ENCODE data around the gene CDK5. TPM values are rescaled to one million over a fixed set of nuclear protein-coding genes. Genes with fewer than 3 reads are reported as not detected.

Gene CDK5
- total and polyA plus RNA-seq, 9 of the 15 experiments (the other 6 are each of a cell fraction or from before 2014, with no cell fraction given): 3.2 to 38.0 (median 27.5) TPM

GRCh38 chr7:151085329-151085690 lies 27.6 kb upstream of the CDK5 start (continued):
- no peak for TF ChIP-seq ELF2 (CRISPR knock-in tag; IDR thresholded peaks at IDR 0.05)
- no peak for TF ChIP-seq RBM14 (IDR thresholded peaks at IDR 0.05; ENCODE audit: borderline replicate concordance, insufficient read depth, low read depth, low read length)
- TF ChIP-seq ZSCAN32 (CRISPR knock-in tag; IDR thresholded peaks at IDR 0.05): no peak
- TF ChIP-seq ZNF79 (CRISPR knock-in tag; IDR thresholded peaks at IDR 0.05; ENCODE audit: low read depth): no peak
- 0 out of 2 replicates have a peak, but pooled peaks have one; percentile 43 for TF ChIP-seq MIER1 (IDR thresholded peaks at IDR 0.05; ENCODE audit: low read depth)

GRCh38 chr7:151083824-151084160 lies 26.1 kb upstream of the CDK5 start:
- intact Hi-C loops (cut with micrococcal nuclease) (loop anchor here (1.0 to 10.0 kb wide), 3 partner anchors 55 to 769 kb away; partner anchors contain the start of gene ABCB8), in situ Hi-C loops (cut with MboI) (no loop called here)
- FAIRE-seq: peak; percentile 58
- peak overlapping the region; percentile 97 for H3K4me2 ChIP-seq (ENCODE audit: insufficient read depth, low read length)
- no peaks in the 10 kb centered on the region for H3K9me1 ChIP-seq (ENCODE audit: control insufficient read depth, insufficient read depth, low read length)
- H3K27me3 ChIP-seq (ENCODE audit: control insufficient read depth in 2 of 2, insufficient read depth in 2 of 2, low read length in 2 of 2): no peaks in the 10 kb centered on the region
- H3K79me2 ChIP-seq (ENCODE audit: control insufficient read depth, insufficient read depth, low read length): peaks cover 68% of the 10 kb centered on the region
- no TSS peak for BruUV-seq (replicated peaks)
- DNase-seq (ENCODE audit: extremely low read depth in 1 of 4, low spot score in 3 of 4): no peak
- H3K9me3 ChIP-seq (replicated peaks; ENCODE audit: control insufficient read depth, insufficient read depth, low read depth, low read length): no peaks in the 10 kb centered on the region
- H2AFZ ChIP-seq (ENCODE audit: low read depth, low read length): peak overlapping the region; percentile 81
- peak overlapping the region; percentile 94; the same call in 2 of the 3 replicates for H3K27ac ChIP-seq (ENCODE audit: extremely low read depth, low read depth, low read length)
- peak overlapping the region; percentile 94 to 97 for H3K9ac ChIP-seq (ENCODE audit: insufficient read depth in 1 of 2, low read depth in 2 of 2, low read length in 2 of 2)
- 30% methylated on average over 3 of the region's 3 CpGs for WGBS (ENCODE audit: insufficient coverage, low coverage, missing lambda C conversion rate)
- no peak for ATAC-seq
- POLR2A ChIA-PET: interaction anchor here (0.9 to 2.5 kb wide), 4 partner anchors 9 to 55 kb away, joined by 3 to 10 read pairs (median 3); no protein-coding TSS in a partner anchor
- CTCF ChIA-PET (ENCODE audit: low intra/inter-chr PET ratio): no interaction called here
- H3K4me1 ChIP-seq (replicated peaks in 1 of 2; ENCODE audit: control insufficient read depth in 2 of 2, insufficient read depth in 2 of 2, low read length in 2 of 2): peaks cover 52 to 83% of the 10 kb centered on the region in 2 experiments
- peaks cover 18% of the 10 kb centered on the region for H4K20me1 ChIP-seq (replicated peaks; ENCODE audit: control insufficient read depth, insufficient read depth, low read length)
- peak overlapping the region; percentile 89 for H3K4me3 ChIP-seq
- peaks cover 32% of the 10 kb centered on the region for H3K36me3 ChIP-seq (ENCODE audit: control insufficient read depth, insufficient read depth, low read length)
- no peak for TF ChIP-seq SAP30 (IDR thresholded peaks at IDR 0.05; ENCODE audit: borderline replicate concordance, insufficient read depth, low read depth, low read length, poor library complexity, severe bottlenecking)
- TF ChIP-seq HDAC2 (IDR thresholded peaks at IDR 0.05): 0 out of 2 replicates have a peak, but pooled peaks have one; percentile 2
- no peak for TF ChIP-seq ATF1 (CRISPR knock-in tag; IDR thresholded peaks at IDR 0.05)
- TF ChIP-seq ATF1 (tag; IDR thresholded peaks at IDR 0.05): peak; percentile 24
- no peak for TF ChIP-seq PHF8 (IDR thresholded peaks at IDR 0.05; ENCODE audit: borderline replicate concordance, low read length)
- TF ChIP-seq ATF6 (CRISPR knock-in tag; IDR thresholded peaks at IDR 0.05): peak; percentile 79
- peak; percentile 96 for TF ChIP-seq SREBF2 (CRISPR knock-in tag; IDR thresholded peaks at IDR 0.05)
- TF ChIP-seq GATA2 (CRISPR knock-in tag; IDR thresholded peaks at IDR 0.05): peak; percentile 33; the same call in 1 of the 2 replicates
- no peak for TF ChIP-seq ZBTB1 (CRISPR knock-in tag; IDR thresholded peaks at IDR 0.05; ENCODE audit: borderline replicate concordance, low read depth)
- 0 out of 2 replicates have a peak, but pooled peaks have one; percentile 56 for TF ChIP-seq ZNF12 (CRISPR knock-in tag; IDR thresholded peaks at IDR 0.05)
- TF ChIP-seq KLF16 (IDR thresholded peaks at IDR 0.05): no peak
- 0 out of 2 replicates have a peak, but pooled peaks have one; percentile 5 for TF ChIP-seq USF1 (CRISPR knock-in tag; IDR thresholded peaks at IDR 0.05)
- TF ChIP-seq MYBL2 (IDR thresholded peaks at IDR 0.05; ENCODE audit: low read depth): no peak
- no peak for TF ChIP-seq MYBL2 (CRISPR knock-in tag; IDR thresholded peaks at IDR 0.05; ENCODE audit: borderline replicate concordance)
- 0 out of 2 replicates have a peak, but pooled peaks have one; percentile 2 for TF ChIP-seq PML (IDR thresholded peaks at IDR 0.05; ENCODE audit: low read length)
- 0 out of 2 replicates have a peak, but pooled peaks have one; percentile 57 for TF ChIP-seq CBFB (CRISPR knock-in tag; IDR thresholded peaks at IDR 0.05)

All from K562 (cell line).